Fibroblast of lung (primary cell): ENCODE measurements around the gene DNAJB12.

Source experiments
- CTCF ChIP-seq, 2 donors: IDR thresholded peaks in 1 of 2; conservative IDR thresholded peaks in 1 of 2; 1 replicate in 1 of 2; 2 replicates in 1 of 2; pipeline ENCODE4 v1.5.1; 2011 to 2012; ENCODE audit warnings: low read length in 2 of 2, control low read depth in 1 of 2, inconsistent platforms in 1 of 2, low read depth in 1 of 2, mild to moderate bottlenecking in 1 of 2
- EZH2 ChIP-seq: IDR thresholded peaks from 2 replicates; pipeline ENCODE4 v1.5.1; 2012; ENCODE audit warnings: low read length, control low read depth, mild to moderate bottlenecking; ENCODE audit errors: missing control alignments

- TF ChIP-seq CTCF (conservative IDR thresholded peaks at IDR 0.05 in 1 of 2, IDR thresholded peaks at IDR 0.05 in 1 of 2; ENCODE audit: low read depth in 1 of 2, low read length in 2 of 2) (no peak), EZH2 (no peak)
These were observed 41.8 kb downstream of the DNAJB12 start for GRCh38 chr10:72312865-72313391.
